Measurements from ENCODE around the gene MRPS23.

Gene MRPS23

GRCh38 chr17:57879437-57880085 lies 29.7 kb upstream of the MRPS23 start:
- no peak for DNase-seq (ENCODE audit: low spot score)

- DNase-seq (ENCODE audit: low spot score) = no peak
These were observed 28.0 kb upstream of the MRPS23 start for GRCh38 chr17:57877803-57878377.

- no peak for DNase-seq (ENCODE audit: low spot score)
These were observed 27.0 kb upstream of the MRPS23 start for GRCh38 chr17:57876866-57877237.

- no peak for DNase-seq (ENCODE audit: low spot score)
These were observed 26.4 kb upstream of the MRPS23 start for GRCh38 chr17:57876023-57876865.

- peak; percentile 89 for DNase-seq (ENCODE audit: low spot score)
These were observed 25.6 kb upstream of the MRPS23 start for GRCh38 chr17:57875290-57876022.

GRCh38 chr17:57874434-57875289 lies 24.8 kb upstream of the MRPS23 start:
- peak; percentile 92 for DNase-seq (ENCODE audit: low spot score)

GRCh38 chr17:57874058-57874419 lies 24.2 kb upstream of the MRPS23 start:
- DNase-seq (ENCODE audit: low spot score) = no peak

GRCh38 chr17:57873261-57874057 lies 23.6 kb upstream of the MRPS23 start:
- DNase-seq (ENCODE audit: low spot score) = no peak

- no peak for DNase-seq (ENCODE audit: low spot score)
These were observed 22.7 kb upstream of the MRPS23 start for GRCh38 chr17:57872536-57872935.

GRCh38 chr17:57871863-57872262 lies 22.0 kb upstream of the MRPS23 start:
- DNase-seq (ENCODE audit: low spot score) = no peak

- no peak for DNase-seq (ENCODE audit: low spot score)
These were observed 21.3 kb upstream of the MRPS23 start for GRCh38 chr17:57871155-57871554.

GRCh38 chr17:57870283-57870635 lies 20.4 kb upstream of the MRPS23 start:
- no peak for DNase-seq (ENCODE audit: low spot score)

- DNase-seq (ENCODE audit: low spot score) = no peak
These were observed 19.9 kb upstream of the MRPS23 start for GRCh38 chr17:57869617-57870282.

- no peak for DNase-seq (ENCODE audit: low spot score)
These were observed 19.2 kb upstream of the MRPS23 start for GRCh38 chr17:57868910-57869616.

GRCh38 chr17:57868007-57868909 lies 18.4 kb upstream of the MRPS23 start:
- DNase-seq (ENCODE audit: low spot score) = peak; percentile 59

GRCh38 chr17:57867126-57867525 lies 17.3 kb upstream of the MRPS23 start:
- no peak for DNase-seq (ENCODE audit: low spot score)

GRCh38 chr17:57866723-57867122 lies 16.9 kb upstream of the MRPS23 start:
- DNase-seq (ENCODE audit: low spot score) = no peak

GRCh38 chr17:57866319-57866718 lies 16.5 kb upstream of the MRPS23 start:
- no peak for DNase-seq (ENCODE audit: low spot score)

- DNase-seq (ENCODE audit: low spot score) = no peak
These were observed 14.4 kb upstream of the MRPS23 start for GRCh38 chr17:57864273-57864672.

Measured in Ammon's horn (tissue), 1 donor.